VCaP (cell line): ENCODE results near the gene CBARP.

Experiments
- H3K27ac ChIP-seq: fragments of 450-650 bp; 2 replicates; pipeline ENCODE4 v1.5.1; 2017
- CTCF ChIP-seq: fragments of 450-650 bp; conservative IDR thresholded peaks from 2 replicates; pipeline ENCODE4 v1.5.1; 2017; ENCODE audit warnings: mild to moderate bottlenecking, moderate library complexity

CBARP gene

DNA sequence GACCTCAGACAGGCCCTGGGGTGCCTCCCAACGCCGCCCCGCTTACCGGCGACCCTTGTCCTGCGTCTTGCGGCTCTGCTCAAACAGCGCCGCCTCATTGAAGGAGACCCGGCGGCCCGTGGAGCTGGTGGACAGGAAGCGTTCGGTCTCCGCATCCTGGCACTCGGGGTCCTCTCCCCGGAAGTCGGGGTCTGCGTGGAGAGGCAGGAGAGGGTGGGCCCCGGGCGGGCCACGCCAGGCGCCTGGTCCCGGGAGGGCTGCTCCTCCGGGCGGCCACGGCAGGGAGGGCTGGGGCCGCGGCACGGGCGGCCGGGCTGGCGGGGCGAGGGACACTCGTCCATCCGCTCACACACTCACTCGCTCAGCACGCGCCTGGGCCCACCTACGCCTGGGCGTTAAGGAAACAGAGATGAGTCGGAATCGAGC, 2.8 kb downstream of the CBARP start:
- TF ChIP-seq CTCF: no peak
- H3K27ac ChIP-seq: no peak overlapping the region

- no peak for TF ChIP-seq CTCF
- no peak overlapping the region for H3K27ac ChIP-seq
These were observed 3.5 kb downstream of the CBARP start for GRCh38 chr19:1234051-1234954.

GRCh38 chr19:1233115-1233667, 4.6 kb downstream of the CBARP start:
- TF ChIP-seq CTCF: no peak
- no peak overlapping the region; the same call in 1 of the 2 replicates for H3K27ac ChIP-seq

DNA sequence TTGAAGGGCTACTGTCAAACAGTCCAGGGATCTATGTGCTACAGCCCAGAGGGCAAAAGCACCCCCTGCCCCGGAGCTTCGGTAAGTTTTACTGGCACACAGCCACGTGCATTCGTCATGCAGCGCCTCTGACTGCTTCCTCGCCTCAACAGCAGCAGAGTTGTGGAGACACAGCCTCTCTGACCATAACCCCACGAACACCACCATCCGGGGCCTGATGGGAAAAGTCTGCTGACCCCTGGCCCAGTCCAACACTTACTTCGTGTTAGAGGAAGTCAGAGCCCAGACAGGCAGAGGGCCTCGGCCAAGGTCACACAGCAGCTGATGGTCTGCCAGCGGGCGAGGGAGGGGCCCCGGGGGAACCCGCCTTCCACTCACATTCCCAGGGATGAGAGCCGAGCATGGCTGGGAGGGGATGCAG, 5.1 kb downstream of the CBARP start:
- no peak for TF ChIP-seq CTCF
- no peak overlapping the region; the same call in 1 of the 2 replicates for H3K27ac ChIP-seq

DNA sequence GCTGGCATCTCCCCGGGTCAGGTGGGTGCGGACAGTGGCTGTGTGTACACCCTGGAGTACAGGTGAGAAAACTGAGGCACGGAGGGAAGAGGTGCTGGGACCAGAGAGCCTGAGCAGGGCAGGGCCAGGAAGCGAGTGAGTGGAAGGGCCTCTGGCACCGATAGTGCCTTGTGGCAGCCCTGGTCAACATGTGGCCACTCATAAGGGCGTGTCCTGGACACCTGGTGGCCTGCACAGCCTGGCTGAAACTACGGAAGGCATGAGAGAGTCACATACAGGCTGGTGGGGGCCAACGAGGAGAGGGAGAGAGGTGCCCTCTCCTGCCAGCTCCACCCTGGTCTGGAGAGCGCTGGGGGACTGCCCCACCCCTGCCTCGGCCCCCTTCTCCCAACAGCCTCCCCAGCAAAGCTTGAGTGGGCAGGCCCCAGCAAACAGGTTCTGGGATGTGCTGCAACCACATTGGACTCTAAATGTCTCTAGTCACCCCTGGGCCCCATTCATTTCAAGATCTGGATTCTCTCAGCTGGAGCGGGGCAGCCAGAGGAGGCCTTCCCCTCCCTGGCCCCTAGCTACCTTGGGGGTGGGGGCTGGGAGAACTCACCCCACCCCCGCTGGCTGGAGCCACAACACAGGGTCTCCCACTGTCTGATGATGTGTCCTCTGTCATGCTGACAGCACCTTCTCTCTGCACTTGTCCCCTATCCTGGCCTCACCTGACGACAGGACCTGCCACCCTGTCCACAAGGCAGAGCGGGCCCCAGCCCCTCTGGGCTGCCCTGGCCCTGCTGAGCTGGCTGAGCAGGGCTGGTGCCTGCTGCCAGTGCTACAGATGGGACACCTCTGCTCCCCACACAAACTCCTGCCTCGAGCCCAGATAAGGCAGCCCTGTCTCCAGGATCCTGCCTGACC, 5.8 kb downstream of the CBARP start:
- TF ChIP-seq CTCF: no peak
- no peak overlapping the region; the same call in 1 of the 2 replicates for H3K27ac ChIP-seq

DNA sequence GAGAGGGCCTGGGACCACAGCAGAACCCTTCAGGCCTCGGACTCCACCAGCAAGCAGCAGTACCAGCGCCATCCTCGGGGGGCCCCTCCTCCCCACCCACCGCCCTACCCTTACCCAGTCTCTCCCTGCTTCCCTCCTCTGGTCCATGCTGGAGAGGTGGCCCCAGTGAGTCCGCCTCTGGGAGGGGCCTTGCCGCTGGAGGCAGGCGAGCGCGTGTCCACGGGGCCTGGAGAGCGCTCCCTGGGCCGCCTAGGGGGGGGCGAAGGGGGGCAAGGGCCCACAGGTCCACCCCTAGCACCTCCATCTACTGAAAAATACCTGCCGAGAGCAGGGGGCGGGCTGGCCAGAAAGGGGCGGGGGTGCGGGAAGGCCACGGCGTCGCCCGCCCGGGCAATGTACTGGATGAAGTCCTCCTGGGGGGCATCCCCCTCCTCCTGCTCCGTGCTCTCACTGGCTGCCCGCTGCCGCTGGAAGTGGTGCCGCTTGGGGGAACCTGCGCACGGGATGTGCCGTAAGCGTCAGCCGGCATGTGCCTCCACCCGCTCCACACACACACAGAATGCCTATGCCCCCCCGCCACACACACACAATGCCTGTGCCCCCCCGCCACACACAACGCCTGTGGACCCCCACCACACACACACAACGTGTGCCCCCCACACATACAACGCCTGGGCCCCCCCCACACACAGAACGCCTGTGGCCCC, 6.9 kb downstream of the CBARP start:
- no peak overlapping the region for H3K27ac ChIP-seq
- TF ChIP-seq CTCF: no peak
